ENCODE data around the gene CYP3A5. TPM values are rescaled to one million over a fixed set of nuclear protein-coding genes. Genes with fewer than 3 reads are reported as not detected.
A peak's percentile ranks its signal among the peaks of the same experiment; 100 is the strongest.
"Not testable (repeated sequence)": the region's sequence is repeated elsewhere in the genome, so short reads cannot be mapped to it uniquely, and the experiment has no call there.

The CYP3A5 gene
- total and polyA plus RNA-seq, 12 donors: 0.03 TPM; not detected in 11

DNA sequence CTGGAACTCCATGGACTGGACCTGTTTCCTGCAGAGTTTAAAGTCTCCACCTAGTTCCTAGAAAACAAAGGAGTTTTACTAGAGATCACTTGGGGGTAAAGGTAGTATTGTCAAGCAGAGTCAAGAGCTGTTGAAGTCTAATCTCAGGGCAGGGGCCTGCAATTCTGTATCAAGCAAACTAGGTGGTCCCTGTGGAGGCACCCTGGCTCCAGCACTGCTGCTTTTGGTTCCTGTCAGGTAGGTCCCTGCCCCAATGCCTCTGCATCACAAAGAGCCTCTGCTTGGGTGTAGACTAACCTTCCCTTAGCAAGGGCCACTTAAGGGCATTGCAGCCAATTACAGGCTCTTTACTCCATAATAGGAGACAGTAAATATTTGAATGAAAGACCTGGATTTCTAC lies 40.5 kb downstream of the CYP3A5 start:
- no peak overlapping the region for H3K27ac ChIP-seq

DNA sequence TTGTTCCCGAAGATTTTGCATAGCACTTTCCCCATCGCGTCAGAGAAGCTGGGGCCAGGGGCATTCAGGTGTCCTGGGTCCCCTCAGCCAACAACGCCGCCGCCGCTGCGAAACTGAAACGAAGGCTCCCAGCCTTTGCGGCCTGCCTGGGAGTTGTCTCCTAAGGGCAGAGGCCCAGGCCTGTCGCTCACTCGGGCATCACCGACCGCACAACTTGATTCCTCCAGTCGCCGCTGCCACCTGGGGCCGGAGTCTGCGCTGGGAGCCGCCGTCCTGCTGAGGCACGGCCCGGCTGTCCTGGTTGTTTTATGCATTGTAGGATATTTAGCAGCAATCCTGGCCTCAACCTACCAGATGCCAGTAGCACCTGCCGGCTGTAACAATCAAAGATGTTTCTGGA lies 41.1 kb downstream of the CYP3A5 start:
- Histone ChIP-seq H3K4me1 (peaks cover 0 to 9% (median 0%) of the 10 kb centered on the region in 9 donors), H3K9me3 (no peaks in the 10 kb centered on the region), H3K36me3 (peaks cover 0 to 43% (median 0%) of the 10 kb centered on the region in 9 donors), H3K4me3 (no peak overlapping the region), H3K27me3 (no peaks in the 10 kb centered on the region), H3K27ac (no peak overlapping the region)
- intact Hi-C loops (cut with DNase I): no loop called here
- TF ChIP-seq, protein P1, sequence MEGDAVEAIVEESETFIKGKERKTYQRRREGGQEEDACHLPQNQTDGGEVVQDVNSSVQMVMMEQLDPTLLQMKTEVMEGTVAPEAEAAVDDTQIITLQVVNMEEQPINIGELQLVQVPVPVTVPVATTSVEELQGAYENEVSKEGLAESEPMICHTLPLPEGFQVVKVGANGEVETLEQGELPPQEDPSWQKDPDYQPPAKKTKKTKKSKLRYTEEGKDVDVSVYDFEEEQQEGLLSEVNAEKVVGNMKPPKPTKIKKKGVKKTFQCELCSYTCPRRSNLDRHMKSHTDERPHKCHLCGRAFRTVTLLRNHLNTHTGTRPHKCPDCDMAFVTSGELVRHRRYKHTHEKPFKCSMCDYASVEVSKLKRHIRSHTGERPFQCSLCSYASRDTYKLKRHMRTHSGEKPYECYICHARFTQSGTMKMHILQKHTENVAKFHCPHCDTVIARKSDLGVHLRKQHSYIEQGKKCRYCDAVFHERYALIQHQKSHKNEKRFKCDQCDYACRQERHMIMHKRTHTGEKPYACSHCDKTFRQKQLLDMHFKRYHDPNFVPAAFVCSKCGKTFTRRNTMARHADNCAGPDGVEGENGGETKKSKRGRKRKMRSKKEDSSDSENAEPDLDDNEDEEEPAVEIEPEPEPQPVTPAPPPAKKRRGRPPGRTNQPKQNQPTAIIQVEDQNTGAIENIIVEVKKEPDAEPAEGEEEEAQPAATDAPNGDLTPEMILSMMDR (IDR thresholded peaks at IDR 0.05): no peak
- WGBS, 2 donors: 94% methylated on average over 23 of the region's 23 CpGs
- DNase-seq (no peak), ATAC-seq (no peak)

More for the DNA sequence above, 40.5 kb downstream of the CYP3A5 start:
- DNase-seq (no peak), ATAC-seq (no peak)
- Histone ChIP-seq H3K27me3 (no peaks in the 10 kb centered on the region), H3K36me3 (peaks cover 0 to 43% (median 0%) of the 10 kb centered on the region in 9 donors), H3K9me3 (no peaks in the 10 kb centered on the region), H3K4me3 (no peak overlapping the region), H3K4me1 (peaks cover 0 to 9% (median 0%) of the 10 kb centered on the region in 9 donors)
- TF ChIP-seq, protein P1 (IDR thresholded peaks at IDR 0.05): no peak
- intact Hi-C loops (cut with DNase I): no loop called here

DNA sequence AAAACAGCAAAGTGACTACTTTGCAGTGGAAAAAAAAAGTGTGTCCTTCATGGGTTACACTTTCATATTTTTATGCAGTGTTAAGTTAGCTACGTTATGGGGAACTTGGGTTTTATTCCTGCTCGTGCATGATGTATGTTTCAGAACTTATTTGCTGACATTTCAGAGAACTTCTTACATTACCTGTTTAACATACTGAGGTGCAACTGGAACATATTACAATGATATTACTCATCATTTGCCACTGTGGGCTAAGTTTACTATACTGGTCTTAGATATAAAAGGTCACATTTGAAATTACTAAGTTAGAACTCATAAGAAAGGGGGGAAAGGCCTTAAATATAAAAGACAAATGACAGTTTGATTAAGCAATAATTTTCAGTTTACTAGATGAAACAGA lies 42.4 kb downstream of the CYP3A5 start:
- H3K4me3 ChIP-seq; H3K27me3 ChIP-seq; intact Hi-C loops (cut with DNase I); DNase-seq; H3K27ac ChIP-seq; H3K4me1 ChIP-seq; ATAC-seq; H3K9me3 ChIP-seq: not testable (repeated sequence)
- 80 to 86% methylated on average over 2 of the region's 2 CpGs for WGBS, 2 donors
- peaks cover 0 to 48% (median 0%) of the 10 kb centered on the region in 9 donors for H3K36me3 ChIP-seq

DNA sequence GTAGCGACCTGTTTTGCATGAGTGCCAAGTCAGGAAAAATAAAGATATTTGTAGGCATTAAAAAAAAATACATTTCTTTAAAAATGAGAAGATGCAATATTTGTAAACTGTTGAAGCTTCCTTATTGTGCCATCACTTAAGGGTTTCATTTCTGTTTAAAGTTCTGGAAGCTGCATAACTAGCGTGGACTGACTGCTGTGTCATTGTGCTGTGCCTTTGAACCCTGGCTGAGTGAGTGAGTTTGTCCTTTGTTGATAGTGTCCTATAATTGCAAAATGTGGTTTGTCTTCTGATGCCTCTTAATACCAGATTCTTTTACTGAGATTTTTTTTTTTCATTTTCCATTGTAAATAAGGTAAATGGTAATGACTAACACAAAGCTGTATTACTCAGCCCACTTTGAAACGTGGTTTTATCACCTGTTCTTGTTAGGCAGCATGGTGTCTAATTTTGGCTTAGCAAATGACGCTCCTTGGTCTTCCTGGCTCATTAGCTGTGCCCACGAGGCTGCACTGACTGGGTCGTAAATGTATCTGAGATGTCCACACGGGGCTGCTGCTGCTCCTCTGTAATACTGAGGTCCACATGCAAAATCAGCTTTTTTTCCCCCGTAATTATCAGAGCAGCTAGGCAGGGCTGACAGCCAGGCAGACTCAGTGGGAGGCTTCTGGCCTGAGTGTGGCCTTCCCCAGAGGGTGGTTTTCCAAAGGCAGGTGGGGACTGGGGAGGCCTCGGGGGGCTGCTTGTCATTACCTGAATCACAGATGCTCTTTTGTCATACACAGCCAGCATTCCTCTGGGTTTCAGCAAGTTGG lies 48.3 kb downstream of the CYP3A5 start:
- ATAC-seq: peak; percentile 43 to 94 (median 88)
- Histone ChIP-seq H3K27ac (peak overlapping the region in 1 of 10 donors; percentile 4), H3K4me1 (peaks cover 0 to 24% (median 0%) of the 10 kb centered on the region in 9 donors), H3K27me3 (no peaks in the 10 kb centered on the region), H3K9me3 (no peaks in the 10 kb centered on the region), H3K36me3 (peaks cover 0 to 84% (median 31%) of the 10 kb centered on the region in 9 donors), H3K4me3 (no peak overlapping the region)
- 46 to 48% methylated on average over 9 of the region's 9 CpGs for WGBS, 2 donors
- intact Hi-C loops (cut with DNase I): no loop called here
- peak in 1 of 2 donors; percentile 12 for DNase-seq
- TF ChIP-seq, protein P1 (IDR thresholded peaks at IDR 0.05): peak in 7 of 9 donors; percentile 23 to 45 (median 37)

DNA sequence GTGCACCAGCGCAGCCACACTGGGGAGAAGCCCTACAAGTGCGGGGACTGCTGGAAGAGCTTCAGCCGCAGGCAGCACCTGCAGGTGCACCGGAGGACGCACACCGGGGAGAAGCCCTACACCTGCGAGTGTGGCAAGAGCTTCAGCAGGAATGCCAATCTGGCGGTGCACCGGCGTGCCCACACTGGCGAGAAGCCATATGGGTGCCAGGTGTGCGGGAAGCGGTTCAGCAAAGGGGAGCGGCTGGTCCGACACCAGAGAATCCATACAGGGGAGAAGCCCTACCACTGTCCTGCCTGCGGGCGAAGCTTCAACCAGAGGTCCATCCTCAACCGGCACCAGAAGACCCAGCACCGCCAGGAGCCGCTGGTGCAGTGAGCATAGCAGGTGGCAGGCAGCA lies 50.2 kb downstream of the CYP3A5 start:
- 95% methylated on average over 20 of the region's 20 CpGs for WGBS, 2 donors
- intact Hi-C loops (cut with DNase I): loop anchor here in 2 of 10 donors (10.0 kb wide), 1 partner anchor 285 kb away; the partner anchor contains the start of gene TRIM4 (in 2 of the 2)
- no peak for ATAC-seq

More for the DNA sequence above, 50.2 kb downstream of the CYP3A5 start:
- Histone ChIP-seq H3K4me3 (no peak overlapping the region), H3K4me1 (peaks cover 0 to 15% (median 0%) of the 10 kb centered on the region in 9 donors), H3K27me3 (no peaks in the 10 kb centered on the region), H3K9me3 (no peaks in the 10 kb centered on the region), H3K27ac (no peak overlapping the region), H3K36me3 (peaks cover 0 to 99% (median 50%) of the 10 kb centered on the region in 9 donors)
- TF ChIP-seq, protein P1 (IDR thresholded peaks at IDR 0.05): no peak
- no peak for DNase-seq
